Measurements from ENCODE around the gene CDSN.

GRCh38 chr6:31154436-31154835, 34.2 kb upstream of the CDSN start:
- TF ChIP-seq PATZ1 (CRISPR knock-in tag; IDR thresholded peaks at IDR 0.05; ENCODE audit: borderline replicate concordance), result no peak
- TF ChIP-seq ZFP30 (CRISPR knock-in tag; IDR thresholded peaks at IDR 0.05), result no peak
- no peak for TF ChIP-seq ZFP3 (CRISPR knock-in tag; IDR thresholded peaks at IDR 0.05)
- no peak for TF ChIP-seq ISL1 (CRISPR knock-in tag; IDR thresholded peaks at IDR 0.05)
- TF ChIP-seq GLIS3 (CRISPR knock-in tag; IDR thresholded peaks at IDR 0.05), result no peak
- no peak for TF ChIP-seq SNAI2 (CRISPR knock-in tag; IDR thresholded peaks at IDR 0.05)
- no peak for TF ChIP-seq ESRRG (CRISPR knock-in tag; IDR thresholded peaks at IDR 0.05)
